ENCODE results near the gene NCBP2.

The NCBP2 gene

GRCh38 chr3:196942226-196942914 is at the start of gene NCBP2:
NCBP2 (minus strand) TSS chr3:196942528; CDS start chr3:196942503, 25 bp downstream.
- in situ Hi-C loops (cut with HindIII; ENCODE audit: low pct_ligation_motif_present, low pct_unique_long_range_greater_than_20kb, low sequenced_read_pairs), result no loop called here
- DNase-seq, result peak; percentile 96

DNA sequence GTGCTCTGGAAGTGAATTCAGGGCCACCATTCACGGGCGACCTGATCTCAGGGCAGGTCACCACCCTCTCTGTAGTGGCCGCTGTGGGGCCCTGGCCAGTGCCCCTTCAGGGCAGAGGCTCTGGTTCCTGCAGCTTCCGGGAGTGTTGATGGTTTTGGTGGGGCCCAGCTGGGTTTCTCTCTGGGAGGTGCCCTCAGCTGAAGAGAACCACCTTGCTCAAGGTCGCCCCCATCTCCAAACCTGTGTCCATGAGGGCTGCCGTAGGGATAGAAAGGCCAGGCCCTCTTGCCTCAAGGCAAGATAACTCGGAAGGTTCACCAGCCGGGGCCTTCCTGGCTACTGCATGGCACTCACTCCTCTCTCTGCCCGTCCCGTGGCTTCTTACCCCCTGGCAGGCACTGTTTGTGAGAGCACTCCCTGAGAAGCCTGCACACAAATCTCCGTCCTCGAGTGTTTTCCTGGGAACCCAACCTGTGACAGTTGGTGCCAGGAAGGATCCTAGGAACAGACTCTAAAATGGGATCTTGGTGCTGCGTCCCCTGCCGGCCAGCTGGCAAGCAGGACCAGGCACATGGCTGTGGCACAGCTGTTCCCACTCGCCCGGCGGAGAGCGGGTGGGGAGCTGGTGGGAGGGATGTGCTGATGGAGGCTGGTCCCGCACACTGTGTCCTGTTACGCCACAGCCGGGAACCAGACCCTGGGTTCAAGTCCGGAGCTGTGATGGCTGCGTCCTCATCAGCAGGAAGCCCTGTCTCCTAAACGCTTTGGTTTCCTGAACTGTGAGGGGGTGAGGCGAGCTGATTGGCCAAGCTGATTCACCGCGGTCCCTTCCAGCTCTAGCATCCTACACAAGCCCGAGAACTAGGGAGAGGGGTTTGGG is 49.5 kb upstream of the NCBP2 start:
- DNase-seq, result no peak
- in situ Hi-C loops (cut with HindIII; ENCODE audit: low pct_ligation_motif_present, low pct_unique_long_range_greater_than_20kb, low sequenced_read_pairs), result no loop called here

DNA sequence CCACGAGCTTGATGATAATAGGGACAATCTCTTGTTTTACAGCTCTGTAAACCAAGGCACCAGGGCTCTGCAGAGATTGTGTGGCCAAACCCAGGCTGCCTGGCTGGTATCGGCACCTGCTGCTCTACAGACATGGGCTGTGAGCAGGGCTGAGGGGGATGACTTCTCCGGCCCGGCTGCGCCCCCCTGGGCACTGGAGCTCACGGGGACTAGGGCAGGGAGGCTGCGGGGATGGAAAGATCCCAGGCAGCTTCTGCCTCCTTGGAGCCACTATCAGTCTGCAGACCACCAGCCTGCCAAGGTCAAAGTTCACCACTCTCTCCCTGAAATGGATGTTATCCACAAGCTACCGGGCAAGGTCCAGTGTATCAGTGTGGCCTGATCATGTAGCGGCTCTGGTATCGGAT is 48.3 kb upstream of the NCBP2 start:
- DNase-seq, result no peak
- in situ Hi-C loops (cut with HindIII; ENCODE audit: low pct_ligation_motif_present, low pct_unique_long_range_greater_than_20kb, low sequenced_read_pairs), result no loop called here

DNA sequence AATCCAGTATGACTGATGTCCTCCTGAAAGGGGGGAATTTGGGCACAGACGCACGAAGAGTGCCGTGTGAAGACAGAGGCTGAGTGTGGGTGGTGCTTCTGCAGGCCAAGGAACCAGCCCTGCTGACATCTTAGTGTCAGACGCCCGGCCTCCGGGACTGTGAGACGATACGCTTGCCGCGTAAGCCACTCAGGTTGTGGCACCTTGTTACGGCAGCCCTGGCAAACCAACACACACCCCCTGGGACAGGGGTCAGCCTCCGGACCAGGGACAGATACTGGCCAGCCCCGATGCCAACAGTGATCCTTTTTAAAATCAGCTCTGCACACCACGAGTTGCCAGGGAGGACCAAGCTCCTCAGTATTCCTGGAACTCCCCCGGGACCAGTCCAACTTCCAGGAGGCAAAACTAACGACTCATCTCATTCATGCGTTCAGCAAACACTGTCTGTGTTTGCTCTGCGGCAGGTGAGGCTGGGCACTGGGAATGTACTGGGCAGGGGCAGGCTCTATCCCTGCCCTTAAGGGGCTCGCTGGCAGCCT is 47.5 kb upstream of the NCBP2 start:
- in situ Hi-C loops (cut with HindIII; ENCODE audit: low pct_ligation_motif_present, low pct_unique_long_range_greater_than_20kb, low sequenced_read_pairs), result no loop called here
- DNase-seq, result no peak

DNA sequence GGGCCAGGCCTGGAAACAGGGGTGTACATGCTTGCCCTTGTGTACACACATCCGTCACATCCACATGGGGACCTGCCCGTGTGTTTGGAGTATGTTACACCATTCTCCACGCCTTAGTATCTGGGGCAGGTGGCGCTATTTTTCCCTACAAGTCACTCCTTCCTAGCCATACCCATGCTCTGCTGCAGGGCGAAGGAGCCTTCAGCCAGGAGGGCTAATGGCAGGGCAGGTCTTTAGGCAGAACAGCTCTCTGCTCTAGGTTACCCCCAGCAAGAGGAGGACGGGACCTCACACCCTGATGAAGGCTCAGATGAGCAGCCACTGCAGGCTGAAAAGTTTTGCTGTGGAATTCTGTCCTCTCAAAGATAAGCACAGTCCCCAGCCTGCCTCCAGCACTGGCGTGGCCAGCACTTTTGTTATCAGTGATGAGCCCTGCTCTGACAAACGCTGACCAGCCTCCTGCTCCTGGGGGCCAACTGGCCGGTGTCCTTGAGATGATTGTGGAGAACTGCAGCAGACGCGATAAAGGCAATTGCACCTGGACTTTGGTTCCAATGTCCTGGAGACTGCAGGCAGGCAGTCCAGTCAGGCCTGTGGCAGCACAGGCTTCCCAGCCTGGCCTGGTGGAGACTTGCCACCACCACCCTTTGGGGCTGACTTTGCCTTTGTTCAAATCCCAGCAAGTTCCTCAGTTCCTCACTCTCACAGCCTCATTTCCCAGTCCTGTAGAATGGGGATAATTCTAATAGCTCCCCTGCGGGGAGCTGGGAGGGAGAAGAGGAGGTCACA is 46.1 kb upstream of the NCBP2 start:
- no peak for DNase-seq
- in situ Hi-C loops (cut with HindIII; ENCODE audit: low pct_ligation_motif_present, low pct_unique_long_range_greater_than_20kb, low sequenced_read_pairs), result no loop called here

DNA sequence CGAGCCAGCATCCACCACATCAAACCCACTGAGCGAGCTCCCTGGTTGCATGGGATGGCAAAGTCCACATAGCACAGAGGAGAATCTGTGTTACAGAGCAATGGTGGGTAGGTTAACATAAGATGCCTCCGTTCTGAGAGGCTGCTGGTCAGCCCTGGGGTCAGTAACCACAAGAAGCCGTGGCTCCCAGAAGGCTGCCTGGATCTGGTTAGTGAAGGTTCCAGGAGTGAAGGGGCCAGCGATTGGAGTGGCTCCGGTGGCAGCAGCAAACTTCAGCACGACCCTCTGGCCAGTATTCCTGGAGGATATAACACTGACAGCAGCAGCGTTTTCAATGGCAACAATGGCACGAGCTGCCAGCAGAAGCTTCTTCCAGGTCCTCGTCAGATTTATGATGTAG is 44.7 kb upstream of the NCBP2 start:
- DNase-seq, result no peak
- in situ Hi-C loops (cut with HindIII; ENCODE audit: low pct_ligation_motif_present, low pct_unique_long_range_greater_than_20kb, low sequenced_read_pairs), result no loop called here

GRCh38 chr3:196985954-196986885 is 43.9 kb upstream of the NCBP2 start:
- in situ Hi-C loops (cut with HindIII; ENCODE audit: low pct_ligation_motif_present, low pct_unique_long_range_greater_than_20kb, low sequenced_read_pairs), result no loop called here
- no peak for DNase-seq

GRCh38 chr3:196985298-196985697 is 43.0 kb upstream of the NCBP2 start:
- in situ Hi-C loops (cut with HindIII; ENCODE audit: low pct_ligation_motif_present, low pct_unique_long_range_greater_than_20kb, low sequenced_read_pairs), result no loop called here
- no peak for DNase-seq

GRCh38 chr3:196983186-196983585 is 40.9 kb upstream of the NCBP2 start:
- in situ Hi-C loops (cut with HindIII; ENCODE audit: low pct_ligation_motif_present, low pct_unique_long_range_greater_than_20kb, low sequenced_read_pairs), result no loop called here

GRCh38 chr3:196981657-196982056 is 39.3 kb upstream of the NCBP2 start:
- DNase-seq, result no peak
- in situ Hi-C loops (cut with HindIII; ENCODE audit: low pct_ligation_motif_present, low pct_unique_long_range_greater_than_20kb, low sequenced_read_pairs), result no loop called here

More at GRCh38 chr3:196983186-196983585, 40.9 kb upstream of the NCBP2 start:
- no peak for DNase-seq

- no peak for DNase-seq
- in situ Hi-C loops (cut with HindIII; ENCODE audit: low pct_ligation_motif_present, low pct_unique_long_range_greater_than_20kb, low sequenced_read_pairs), result no loop called here
Observed at GRCh38 chr3:196979545-196979944, 37.2 kb upstream of the NCBP2 start.

- no peak for DNase-seq
- in situ Hi-C loops (cut with HindIII; ENCODE audit: low pct_ligation_motif_present, low pct_unique_long_range_greater_than_20kb, low sequenced_read_pairs), result no loop called here
Observed at GRCh38 chr3:196976941-196977340, 34.6 kb upstream of the NCBP2 start.

DNA sequence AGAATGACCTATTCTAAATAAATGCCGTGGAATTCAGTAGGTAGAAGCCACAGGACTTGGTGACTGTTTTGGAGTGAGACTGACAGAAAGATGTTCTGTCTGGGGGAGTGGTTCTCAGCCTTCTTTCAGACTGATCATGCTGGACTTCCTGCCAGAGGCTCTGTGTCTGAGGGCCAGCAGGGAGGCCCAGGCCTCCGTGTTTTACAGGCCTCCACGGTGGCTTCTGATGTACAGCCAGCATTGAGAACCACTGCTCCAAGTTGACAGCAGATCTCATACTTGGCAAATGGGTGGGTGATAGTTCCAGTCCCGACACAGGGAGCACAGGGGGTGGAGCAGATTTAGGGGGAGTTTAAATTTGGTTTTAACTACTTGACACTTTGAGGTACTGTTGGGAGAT is 33.0 kb upstream of the NCBP2 start:
- DNase-seq, result no peak
- in situ Hi-C loops (cut with HindIII; ENCODE audit: low pct_ligation_motif_present, low pct_unique_long_range_greater_than_20kb, low sequenced_read_pairs), result no loop called here

- in situ Hi-C loops (cut with HindIII; ENCODE audit: low pct_ligation_motif_present, low pct_unique_long_range_greater_than_20kb, low sequenced_read_pairs), result no loop called here
- DNase-seq, result no peak
Observed at GRCh38 chr3:196974661-196975060, 32.3 kb upstream of the NCBP2 start.

GRCh38 chr3:196971094-196971698 is 28.9 kb upstream of the NCBP2 start:
- in situ Hi-C loops (cut with HindIII; ENCODE audit: low pct_ligation_motif_present, low pct_unique_long_range_greater_than_20kb, low sequenced_read_pairs), result no loop called here
- DNase-seq, result no peak

- DNase-seq, result no peak
- in situ Hi-C loops (cut with HindIII; ENCODE audit: low pct_ligation_motif_present, low pct_unique_long_range_greater_than_20kb, low sequenced_read_pairs), result no loop called here
Observed at GRCh38 chr3:196970547-196971093, 28.3 kb upstream of the NCBP2 start.
